Neural cell (in vitro differentiated cells): Measurements from ENCODE around the gene CPSF3. TPM values are rescaled to one million over a fixed set of nuclear protein-coding genes. Genes with fewer than 3 reads are reported as not detected.

Experiments
- H2AFZ ChIP-seq: fragments of 200-600, 300-800 bp; sonication (generic), shearing (Covaris generic); 2 replicates; pipeline ENCODE4 v1.6.0; 2014; ENCODE audit warnings: low read depth, mild to moderate bottlenecking, antibody characterized with exemption, low read length, moderate library complexity
- H3F3A ChIP-seq: fragments of 200-600 bp; shearing (Covaris generic); 2 replicates; pipeline ENCODE4 v1.6.1; 2016; ENCODE audit warnings: mild to moderate bottlenecking, moderate library complexity, mixed read lengths, antibody characterized with exemption, low read length; ENCODE audit not compliant: insufficient read depth, poor library complexity, severe bottlenecking
- H3K27ac ChIP-seq: fragments of 200-600, 300-800 bp; sonication (generic), shearing (Covaris generic); 2 replicates; pipeline ENCODE4 v1.5.1; 2014; ENCODE audit warnings: mild to moderate bottlenecking, low read length, moderate library complexity
- H3K27me3 ChIP-seq: fragments of 300-800, 200-600 bp; sonication (generic), shearing (Covaris generic); 2 replicates; pipeline ENCODE4 v1.6.0; 2014; ENCODE audit warnings: mild to moderate bottlenecking, low read depth, low read length, moderate library complexity; ENCODE audit not compliant: insufficient read depth
- H3K36me3 ChIP-seq: fragments of 300-800, 200-600 bp; sonication (generic), shearing (Covaris generic); 2 replicates; pipeline ENCODE4 v1.5.1; 2014; ENCODE audit warnings: mild to moderate bottlenecking, antibody characterized with exemption, low read length, moderate library complexity; ENCODE audit not compliant: insufficient read depth
- H3K4me2 ChIP-seq: fragments of 300-800, 200-600 bp; sonication (generic), shearing (Covaris generic); 2 replicates; pipeline ENCODE4 v1.6.0; 2014; ENCODE audit warnings: mild to moderate bottlenecking, low read length
- H3K4me3 ChIP-seq: fragments of 300-800, 200-600 bp; sonication (generic), shearing (Covaris generic); 2 replicates; pipeline ENCODE4 v1.5.1; 2014; ENCODE audit warnings: mild to moderate bottlenecking, low read length, moderate library complexity
- H3K79me2 ChIP-seq: fragments of 200-600 bp; shearing (Covaris generic); replicated peaks from 2 replicates; pipeline ENCODE4 v1.6.0; 2014; ENCODE audit warnings: mild to moderate bottlenecking, low read length, moderate library complexity; ENCODE audit not compliant: insufficient read depth
- H3K9ac ChIP-seq: fragments of 300-800, 200-600 bp; sonication (generic), shearing (Covaris generic); 2 replicates; pipeline ENCODE4 v1.6.1; 2016; ENCODE audit warnings: mild to moderate bottlenecking, low read length, mixed read lengths
- H3K9me2 ChIP-seq: fragments of 200-600 bp; shearing (Covaris generic); 2 replicates; pipeline ENCODE4 v1.6.1; 2016; ENCODE audit warnings: mild to moderate bottlenecking, low read length, mixed read lengths; ENCODE audit not compliant: insufficient read depth
- H3K9me3 ChIP-seq: fragments of 200-600, 300-800 bp; sonication (generic), shearing (Covaris generic); 2 replicates; pipeline ENCODE4 v1.6.1; 2016; ENCODE audit warnings: mild to moderate bottlenecking, mixed run types, low read length, moderate library complexity, mixed read lengths
- H4K20me1 ChIP-seq: fragments of 200-600 bp; shearing (Covaris generic); 2 replicates; pipeline ENCODE4 v1.6.1; 2016; ENCODE audit warnings: mild to moderate bottlenecking, mixed run types; ENCODE audit not compliant: insufficient read depth
- CTCF ChIP-seq: fragments of 450-650 bp; IDR thresholded peaks from 2 replicates; pipeline ENCODE4 v1.5.1; 2014; ENCODE audit warnings: antibody characterized with exemption, mild to moderate bottlenecking, moderate library complexity; ENCODE audit not compliant: poor library complexity, severe bottlenecking
- EP300 ChIP-seq: fragments of 450-650 bp; conservative IDR thresholded peaks from 2 replicates; pipeline ENCODE4 v1.6.1; 2014; ENCODE audit warnings: antibody characterized with exemption, mild to moderate bottlenecking, moderate library complexity; ENCODE audit not compliant: poor library complexity, severe bottlenecking
- EZH2 ChIP-seq: fragments of 200-600, 300-800 bp; shearing (Covaris generic), sonication (generic); IDR thresholded peaks from 2 replicates; pipeline ENCODE4 v1.6.1; 2014; ENCODE audit warnings: antibody characterized with exemption, low read length, borderline replicate concordance, mild to moderate bottlenecking; ENCODE audit not compliant: insufficient read depth, poor library complexity, severe bottlenecking
- MXI1 ChIP-seq: fragments of 450-650 bp; conservative IDR thresholded peaks from 2 replicates; pipeline ENCODE4 v1.6.1; 2014; ENCODE audit warnings: antibody characterized with exemption, mild to moderate bottlenecking; ENCODE audit not compliant: poor library complexity, severe bottlenecking
- POLR2AphosphoS5 ChIP-seq: IDR thresholded peaks from 2 replicates; pipeline ENCODE4 v1.6.1; 2012
- RAD21 ChIP-seq: fragments of 450-650 bp; conservative IDR thresholded peaks from 2 replicates; pipeline ENCODE4 v1.6.1; 2014; ENCODE audit warnings: antibody characterized with exemption, mild to moderate bottlenecking, moderate library complexity
- REST ChIP-seq: IDR thresholded peaks from 2 replicates; pipeline ENCODE4 v1.6.1; 2012; ENCODE audit warnings: borderline replicate concordance
- SMC3 ChIP-seq: fragments of 450-650 bp; conservative IDR thresholded peaks from 2 replicates; pipeline ENCODE4 v1.6.1; 2014; ENCODE audit warnings: antibody characterized with exemption, mild to moderate bottlenecking, moderate library complexity; ENCODE audit not compliant: poor library complexity
- TAF1 ChIP-seq: IDR thresholded peaks from 2 replicates; pipeline ENCODE4 v1.6.1; 2012; ENCODE audit warnings: low read depth
- polyA plus RNA-seq: library from polyadenylated mRNA; depleted of rRNA; stranded (reverse); fragments of >200 nt; gene quantifications from 2 replicates; pipeline ENCODE4 v1.2.3, GENCODE V29; 2014

CPSF3 gene
- polyA plus RNA-seq, 1 donor from 2014 or later, result 56.0 TPM

- H3K27ac ChIP-seq, result no peak overlapping the region
- H3K9ac ChIP-seq, result no peak overlapping the region
- H4K20me1 ChIP-seq, result no peaks in the 10 kb centered on the region
- H3K9me3 ChIP-seq, result no peaks in the 10 kb centered on the region
- no peak overlapping the region for H3K4me2 ChIP-seq
- TF ChIP-seq SMC3, result no peak
- no peak for TF ChIP-seq MXI1
- TF ChIP-seq CTCF, result no peak
- no peak for TF ChIP-seq EP300
- TF ChIP-seq TAF1, result no peak
- TF ChIP-seq POLR2AphosphoS5, result no peak
- TF ChIP-seq EZH2, result no peak
- TF ChIP-seq RAD21, result no peak
- no peak overlapping the region for H3K4me3 ChIP-seq
- H3K27me3 ChIP-seq, result no peaks in the 10 kb centered on the region
- H3K36me3 ChIP-seq, result no peaks in the 10 kb centered on the region
- H2AFZ ChIP-seq, result no peak overlapping the region
- no peaks in the 10 kb centered on the region for H3F3A ChIP-seq
- no peaks in the 10 kb centered on the region for H3K9me2 ChIP-seq
- peaks cover 21% of the 10 kb centered on the region for H3K79me2 ChIP-seq
These were observed 6.5 kb upstream of the CPSF3 start for GRCh38 chr2:9416962-9417316.

GRCh38 chr2:9417725-9418124, 5.7 kb upstream of the CPSF3 start:
- Histone ChIP-seq H3K9me3 (no peaks in the 10 kb centered on the region), H3K4me3 (no peak overlapping the region), H3K27me3 (no peaks in the 10 kb centered on the region), H3F3A (no peaks in the 10 kb centered on the region), H3K27ac (no peak overlapping the region), H4K20me1 (no peaks in the 10 kb centered on the region), H3K79me2 (peaks cover 24% of the 10 kb centered on the region), H3K9me2 (no peaks in the 10 kb centered on the region), H3K36me3 (no peaks in the 10 kb centered on the region), H3K9ac (no peak overlapping the region), H2AFZ (no peak overlapping the region), H3K4me2 (no peak overlapping the region)
- TF ChIP-seq REST (no peak), SMC3 (no peak), MXI1 (no peak), POLR2AphosphoS5 (no peak), CTCF (no peak), RAD21 (no peak), TAF1 (no peak), EP300 (no peak), EZH2 (no peak)
